GM23338 (cell line): Measurements from ENCODE around the gene RAPGEF4. TPM values are rescaled to one million over a fixed set of nuclear protein-coding genes. Genes with fewer than 3 reads are reported as not detected.

Source experiments
- ATAC-seq: fragments of 200-7000 bp; cut with Tn5 transposase; 3 replicates; pipeline ENCODE4 v1.9.1; 2020
- DNase-seq: peaks from one replicate; pipeline ENCODE4 v3.0.0-alpha.2; 2015; ENCODE audit warnings: low spot score
- H2AFZ ChIP-seq: fragments of 200-600 bp; sonication (generic); 2 replicates; pipeline ENCODE4 v1.8.0; 2016; ENCODE audit warnings: antibody characterized with exemption, mild to moderate bottlenecking, moderate library complexity
- H3F3A ChIP-seq: fragments of 200-600 bp; sonication (generic); replicated peaks from 2 replicates; pipeline ENCODE4 v1.8.0; 2017; ENCODE audit warnings: antibody characterized with exemption, mixed run types, low read depth
- H3K27ac ChIP-seq: fragments of 200-600 bp; sonication (generic); 2 replicates; pipeline ENCODE4 v1.6.1; 2016; ENCODE audit warnings: low read depth
- H3K27me3 ChIP-seq: fragments of 200-600 bp; sonication (generic); 2 replicates; pipeline ENCODE4 v1.8.0; 2016; ENCODE audit warnings: mild to moderate bottlenecking, mixed run types, moderate library complexity; ENCODE audit not compliant: insufficient read depth
- H3K36me3 ChIP-seq: fragments of 200-600 bp; sonication (generic); 2 replicates; pipeline ENCODE4 v1.8.0; 2016; ENCODE audit warnings: mild to moderate bottlenecking; ENCODE audit not compliant: insufficient read depth
- H3K4me1 ChIP-seq: fragments of 200-600 bp; sonication (generic); 2 replicates; pipeline ENCODE4 v1.8.0; 2016; ENCODE audit warnings: mild to moderate bottlenecking, moderate library complexity; ENCODE audit not compliant: insufficient read depth
- H3K4me2 ChIP-seq: fragments of 200-600 bp; sonication (generic); 2 replicates; pipeline ENCODE4 v1.7.1; 2017; ENCODE audit warnings: mixed run types
- H3K4me3 ChIP-seq: fragments of 200-600 bp; sonication (generic); 2 replicates; pipeline ENCODE4 v1.6.1; 2016; ENCODE audit warnings: mixed run types
- H3K79me2 ChIP-seq: fragments of 200-600 bp; sonication (generic); replicated peaks from 2 replicates; pipeline ENCODE4 v1.8.0; 2017; ENCODE audit warnings: mild to moderate bottlenecking; ENCODE audit not compliant: insufficient read depth
- H3K9me2 ChIP-seq: fragments of 200-600 bp; sonication (generic); 2 replicates; pipeline ENCODE4 v1.8.0; 2017; ENCODE audit not compliant: insufficient read depth
- H4K20me1 ChIP-seq: fragments of 200-600 bp; sonication (generic); replicated peaks from 2 replicates; pipeline ENCODE4 v1.8.0; 2017; ENCODE audit warnings: mild to moderate bottlenecking; ENCODE audit not compliant: insufficient read depth
- H3K27ac Mint-ChIP-seq: 2 replicates; pipeline ENCODE4 v1.8.0; 2020; ENCODE audit warnings: inconsistent platforms, mild to moderate bottlenecking, moderate library complexity, mixed read lengths
- H3K27me3 Mint-ChIP-seq: 3 replicates; pipeline ENCODE4 v1.8.0; 2022; ENCODE audit warnings: low read depth, mild to moderate bottlenecking, moderate library complexity, mixed read lengths, inconsistent platforms; ENCODE audit not compliant: insufficient read depth, poor library complexity
- H3K36me3 Mint-ChIP-seq: 3 replicates; pipeline ENCODE4 v1.8.0; 2021; ENCODE audit warnings: low read depth, mild to moderate bottlenecking, inconsistent platforms, moderate library complexity, mixed read lengths
- H3K4me1 Mint-ChIP-seq: 3 replicates; pipeline ENCODE4 v1.8.0; 2020; ENCODE audit warnings: mild to moderate bottlenecking, inconsistent platforms, mixed read lengths
- H3K4me3 Mint-ChIP-seq: 3 replicates; pipeline ENCODE4 v1.8.0; 2021; ENCODE audit warnings: moderate library complexity, mild to moderate bottlenecking, inconsistent platforms, mixed read lengths
- H3K9me3 Mint-ChIP-seq: 3 replicates; pipeline ENCODE4 v1.8.0; 2020; ENCODE audit warnings: moderate library complexity, mild to moderate bottlenecking, inconsistent platforms, mixed read lengths
- CREB1 ChIP-seq: fragments of 250-450 bp; sonication (Bioruptor Pico); IDR thresholded peaks from 2 replicates; pipeline ENCODE4 v1.5.0; 2020; ENCODE audit warnings: low read depth, mild to moderate bottlenecking, moderate library complexity
- EZH2 ChIP-seq: fragments of 200-600 bp; sonication (generic); IDR thresholded peaks from one replicate; pipeline ENCODE4 v1.8.0; 2017; ENCODE audit warnings: antibody characterized with exemption, mild to moderate bottlenecking, low read depth; ENCODE audit not compliant: unreplicated experiment
- EZH2phosphoT487 ChIP-seq: fragments of 200-600 bp; sonication (generic); IDR thresholded peaks from one replicate; pipeline ENCODE4 v1.8.1; 2018; ENCODE audit warnings: antibody characterized with exemption; ENCODE audit not compliant: unreplicated experiment
- JUNB ChIP-seq: IDR thresholded peaks from one replicate; pipeline ENCODE4 v1.6.1; 2016; ENCODE audit warnings: antibody characterized with exemption; ENCODE audit not compliant: unreplicated experiment
- NANOG ChIP-seq: IDR thresholded peaks from 2 replicates; pipeline ENCODE4 v1.6.1; 2016; ENCODE audit warnings: antibody characterized with exemption, borderline replicate concordance
- POLR2AphosphoS5 ChIP-seq: IDR thresholded peaks from 2 replicates; pipeline ENCODE4 v1.6.1; 2016; ENCODE audit warnings: antibody characterized with exemption, low read depth
- STAT1 ChIP-seq: IDR thresholded peaks from one replicate; pipeline ENCODE4 v1.6.1; 2016; ENCODE audit warnings: antibody characterized with exemption; ENCODE audit not compliant: unreplicated experiment
- ZNF114 ChIP-seq: fragments of 250-450 bp; sonication (Bioruptor Pico); IDR thresholded peaks from 2 replicates; pipeline ENCODE4 v1.5.0; 2020; ENCODE audit warnings: mild to moderate bottlenecking, moderate library complexity
- ZNF331 ChIP-seq: fragments of 250-450 bp; sonication (Bioruptor Pico); IDR thresholded peaks from 2 replicates; pipeline ENCODE4 v1.5.0; 2020; ENCODE audit warnings: low read depth, mild to moderate bottlenecking, moderate library complexity
- polyA plus RNA-seq: library from polyadenylated mRNA; unstranded; fragments of >200 nt; fragmentation: Nextera tagmentation; extraction: Ambion mirVana; gene quantifications from 2 replicates; pipeline ENCODE4 v1.2.1, GENCODE V29; 2016
- total RNA-seq: library from RNA; depleted of rRNA; stranded (reverse); fragments of >200 nt; shearing (Covaris generic); gene quantifications from 2 replicates; pipeline ENCODE4 v1.2.3, GENCODE V29; 2014
- TF ChIP-seq, protein P1 (sequence below), 2 experiments: fragments of 200-600 bp in 1 of 2; sonication (generic) in 1 of 2; conservative IDR thresholded peaks; 2 replicates each; pipeline versions ENCODE4 v1.5.1 to v1.6.1; 2016 to 2017; ENCODE audit warnings: antibody characterized with exemption in 2 of 2, low read depth in 2 of 2, mild to moderate bottlenecking in 2 of 2, moderate library complexity in 1 of 2
- TF ChIP-seq, protein P2 (sequence below): IDR thresholded peaks from 2 replicates; pipeline ENCODE4 v1.6.1; 2016; ENCODE audit warnings: antibody characterized with exemption
- TF ChIP-seq, protein P3 (sequence below): fragments of 250-450 bp; sonication (Bioruptor Pico); IDR thresholded peaks from 2 replicates; pipeline ENCODE4 v1.5.0; 2020; ENCODE audit warnings: mild to moderate bottlenecking, moderate library complexity

Gene RAPGEF4
- total and polyA plus RNA-seq, 2 experiments from 2014 or later: 1.7 to 4.7 TPM

DNA sequence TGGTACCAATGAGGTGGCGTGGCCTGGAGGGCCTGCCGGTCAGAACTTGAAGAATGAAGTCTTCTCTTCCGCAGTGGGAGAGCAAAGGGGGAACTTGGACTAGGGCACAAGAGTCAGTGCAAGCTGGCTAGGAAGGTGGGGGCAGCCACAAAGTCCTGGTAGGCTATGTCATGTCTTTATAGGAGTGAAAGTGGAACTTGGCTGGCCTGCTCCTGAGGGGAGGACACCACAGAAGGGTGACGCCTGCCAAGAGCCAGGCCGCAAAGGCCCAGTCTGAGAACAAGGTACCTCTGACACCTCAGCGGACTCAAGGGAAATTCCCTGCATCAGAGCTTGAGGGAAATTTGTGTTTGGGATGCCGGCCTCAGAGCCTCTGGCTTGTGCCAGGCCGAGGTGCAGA lies 307.8 kb downstream of the RAPGEF4 start (continued):
- TF ChIP-seq, protein P1, sequence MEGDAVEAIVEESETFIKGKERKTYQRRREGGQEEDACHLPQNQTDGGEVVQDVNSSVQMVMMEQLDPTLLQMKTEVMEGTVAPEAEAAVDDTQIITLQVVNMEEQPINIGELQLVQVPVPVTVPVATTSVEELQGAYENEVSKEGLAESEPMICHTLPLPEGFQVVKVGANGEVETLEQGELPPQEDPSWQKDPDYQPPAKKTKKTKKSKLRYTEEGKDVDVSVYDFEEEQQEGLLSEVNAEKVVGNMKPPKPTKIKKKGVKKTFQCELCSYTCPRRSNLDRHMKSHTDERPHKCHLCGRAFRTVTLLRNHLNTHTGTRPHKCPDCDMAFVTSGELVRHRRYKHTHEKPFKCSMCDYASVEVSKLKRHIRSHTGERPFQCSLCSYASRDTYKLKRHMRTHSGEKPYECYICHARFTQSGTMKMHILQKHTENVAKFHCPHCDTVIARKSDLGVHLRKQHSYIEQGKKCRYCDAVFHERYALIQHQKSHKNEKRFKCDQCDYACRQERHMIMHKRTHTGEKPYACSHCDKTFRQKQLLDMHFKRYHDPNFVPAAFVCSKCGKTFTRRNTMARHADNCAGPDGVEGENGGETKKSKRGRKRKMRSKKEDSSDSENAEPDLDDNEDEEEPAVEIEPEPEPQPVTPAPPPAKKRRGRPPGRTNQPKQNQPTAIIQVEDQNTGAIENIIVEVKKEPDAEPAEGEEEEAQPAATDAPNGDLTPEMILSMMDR (conservative IDR thresholded peaks at IDR 0.05; ENCODE audit: low read depth in 2 of 2): no peak
- TF ChIP-seq JUNB (no peak), ZNF331 (CRISPR knock-in tag) (no peak), CREB1 (CRISPR knock-in tag) (no peak)

DNA sequence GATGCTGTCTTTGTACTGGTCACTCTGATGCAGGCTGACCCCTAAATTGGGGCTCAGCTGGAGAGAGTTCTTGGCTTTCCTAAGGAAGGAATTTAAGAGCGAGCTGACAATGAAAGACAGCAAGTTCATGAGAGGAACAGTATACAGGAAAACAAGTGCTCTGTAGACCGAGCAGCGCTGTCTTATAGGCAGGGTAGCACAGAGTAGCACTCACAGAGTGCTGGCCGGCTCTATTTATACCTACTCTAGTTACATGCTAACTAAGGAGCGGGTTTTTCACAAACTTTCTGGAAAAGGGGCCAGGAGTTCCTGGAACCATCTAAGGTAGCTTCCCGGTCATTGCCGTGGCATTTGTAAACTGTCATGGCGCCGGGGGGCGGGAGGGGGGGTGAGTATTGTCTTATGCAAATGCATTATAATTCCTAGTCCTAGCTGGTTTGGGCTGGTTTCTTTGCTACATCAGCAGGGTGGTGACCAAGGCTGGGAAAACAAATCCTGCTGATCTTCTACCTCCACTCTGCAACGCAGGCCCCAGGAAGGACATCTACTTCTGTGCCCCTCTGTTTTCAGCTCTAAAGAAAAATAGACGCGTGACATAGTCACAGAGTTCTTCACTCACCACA lies 308.4 kb downstream of the RAPGEF4 start:
- H3K27me3 Mint-ChIP-seq: peaks cover 2% of the 10 kb centered on the region
- TF ChIP-seq, protein P2, sequence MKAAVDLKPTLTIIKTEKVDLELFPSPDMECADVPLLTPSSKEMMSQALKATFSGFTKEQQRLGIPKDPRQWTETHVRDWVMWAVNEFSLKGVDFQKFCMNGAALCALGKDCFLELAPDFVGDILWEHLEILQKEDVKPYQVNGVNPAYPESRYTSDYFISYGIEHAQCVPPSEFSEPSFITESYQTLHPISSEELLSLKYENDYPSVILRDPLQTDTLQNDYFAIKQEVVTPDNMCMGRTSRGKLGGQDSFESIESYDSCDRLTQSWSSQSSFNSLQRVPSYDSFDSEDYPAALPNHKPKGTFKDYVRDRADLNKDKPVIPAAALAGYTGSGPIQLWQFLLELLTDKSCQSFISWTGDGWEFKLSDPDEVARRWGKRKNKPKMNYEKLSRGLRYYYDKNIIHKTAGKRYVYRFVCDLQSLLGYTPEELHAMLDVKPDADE: no peak
- TF ChIP-seq ZNF114 (no peak), NANOG (no peak), ZNF331 (CRISPR knock-in tag) (no peak), CREB1 (CRISPR knock-in tag) (no peak), EZH2phosphoT487 (no peak), EZH2 (no peak), POLR2AphosphoS5 (no peak), STAT1 (no peak)
- TF ChIP-seq, protein P3, sequence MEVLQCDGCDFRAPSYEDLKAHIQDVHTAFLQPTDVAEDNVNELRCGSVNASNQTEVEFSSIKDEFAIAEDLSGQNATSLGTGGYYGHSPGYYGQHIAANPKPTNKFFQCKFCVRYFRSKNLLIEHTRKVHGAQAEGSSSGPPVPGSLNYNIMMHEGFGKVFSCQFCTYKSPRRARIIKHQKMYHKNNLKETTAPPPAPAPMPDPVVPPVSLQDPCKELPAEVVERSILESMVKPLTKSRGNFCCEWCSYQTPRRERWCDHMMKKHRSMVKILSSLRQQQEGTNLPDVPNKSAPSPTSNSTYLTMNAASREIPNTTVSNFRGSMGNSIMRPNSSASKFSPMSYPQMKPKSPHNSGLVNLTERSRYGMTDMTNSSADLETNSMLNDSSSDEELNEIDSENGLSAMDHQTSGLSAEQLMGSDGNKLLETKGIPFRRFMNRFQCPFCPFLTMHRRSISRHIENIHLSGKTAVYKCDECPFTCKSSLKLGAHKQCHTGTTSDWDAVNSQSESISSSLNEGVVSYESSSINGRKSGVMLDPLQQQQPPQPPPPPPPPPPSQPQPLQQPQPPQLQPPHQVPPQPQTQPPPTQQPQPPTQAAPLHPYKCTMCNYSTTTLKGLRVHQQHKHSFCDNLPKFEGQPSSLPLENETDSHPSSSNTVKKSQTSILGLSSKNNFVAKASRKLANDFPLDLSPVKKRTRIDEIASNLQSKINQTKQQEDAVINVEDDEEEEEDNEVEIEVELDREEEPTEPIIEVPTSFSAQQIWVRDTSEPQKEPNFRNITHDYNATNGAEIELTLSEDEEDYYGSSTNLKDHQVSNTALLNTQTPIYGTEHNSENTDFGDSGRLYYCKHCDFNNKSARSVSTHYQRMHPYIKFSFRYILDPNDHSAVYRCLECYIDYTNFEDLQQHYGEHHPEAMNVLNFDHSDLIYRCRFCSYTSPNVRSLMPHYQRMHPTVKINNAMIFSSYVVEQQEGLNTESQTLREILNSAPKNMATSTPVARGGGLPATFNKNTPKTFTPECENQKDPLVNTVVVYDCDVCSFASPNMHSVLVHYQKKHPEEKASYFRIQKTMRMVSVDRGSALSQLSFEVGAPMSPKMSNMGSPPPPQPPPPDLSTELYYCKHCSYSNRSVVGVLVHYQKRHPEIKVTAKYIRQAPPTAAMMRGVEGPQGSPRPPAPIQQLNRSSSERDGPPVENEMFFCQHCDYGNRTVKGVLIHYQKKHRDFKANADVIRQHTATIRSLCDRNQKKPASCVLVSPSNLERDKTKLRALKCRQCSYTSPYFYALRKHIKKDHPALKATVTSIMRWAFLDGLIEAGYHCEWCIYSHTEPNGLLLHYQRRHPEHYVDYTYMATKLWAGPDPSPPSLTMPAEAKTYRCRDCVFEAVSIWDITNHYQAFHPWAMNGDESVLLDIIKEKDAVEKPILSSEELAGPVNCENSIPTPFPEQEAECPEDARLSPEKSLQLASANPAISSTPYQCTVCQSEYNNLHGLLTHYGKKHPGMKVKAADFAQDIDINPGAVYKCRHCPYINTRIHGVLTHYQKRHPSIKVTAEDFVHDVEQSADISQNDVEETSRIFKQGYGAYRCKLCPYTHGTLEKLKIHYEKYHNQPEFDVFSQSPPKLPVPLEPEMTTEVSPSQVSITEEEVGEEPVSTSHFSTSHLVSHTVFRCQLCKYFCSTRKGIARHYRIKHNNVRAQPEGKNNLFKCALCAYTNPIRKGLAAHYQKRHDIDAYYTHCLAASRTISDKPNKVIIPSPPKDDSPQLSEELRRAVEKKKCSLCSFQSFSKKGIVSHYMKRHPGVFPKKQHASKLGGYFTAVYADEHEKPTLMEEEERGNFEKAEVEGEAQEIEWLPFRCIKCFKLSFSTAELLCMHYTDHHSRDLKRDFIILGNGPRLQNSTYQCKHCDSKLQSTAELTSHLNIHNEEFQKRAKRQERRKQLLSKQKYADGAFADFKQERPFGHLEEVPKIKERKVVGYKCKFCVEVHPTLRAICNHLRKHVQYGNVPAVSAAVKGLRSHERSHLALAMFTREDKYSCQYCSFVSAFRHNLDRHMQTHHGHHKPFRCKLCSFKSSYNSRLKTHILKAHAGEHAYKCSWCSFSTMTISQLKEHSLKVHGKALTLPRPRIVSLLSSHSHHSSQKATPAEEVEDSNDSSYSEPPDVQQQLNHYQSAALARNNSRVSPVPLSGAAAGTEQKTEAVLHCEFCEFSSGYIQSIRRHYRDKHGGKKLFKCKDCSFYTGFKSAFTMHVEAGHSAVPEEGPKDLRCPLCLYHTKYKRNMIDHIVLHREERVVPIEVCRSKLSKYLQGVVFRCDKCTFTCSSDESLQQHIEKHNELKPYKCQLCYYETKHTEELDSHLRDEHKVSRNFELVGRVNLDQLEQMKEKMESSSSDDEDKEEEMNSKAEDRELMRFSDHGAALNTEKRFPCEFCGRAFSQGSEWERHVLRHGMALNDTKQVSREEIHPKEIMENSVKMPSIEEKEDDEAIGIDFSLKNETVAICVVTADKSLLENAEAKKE (CRISPR knock-in tag): no peak
- TF ChIP-seq, protein P1 (conservative IDR thresholded peaks at IDR 0.05; ENCODE audit: low read depth in 2 of 2): no peak

More for the DNA sequence above, 308.4 kb downstream of the RAPGEF4 start:
- no peaks in the 10 kb centered on the region for H4K20me1 ChIP-seq
- H3K4me1 ChIP-seq: no peaks in the 10 kb centered on the region; the same call in 1 of the 2 replicates
- no peak overlapping the region for H2AFZ ChIP-seq
- H3K4me1 Mint-ChIP-seq: peaks cover 3% of the 10 kb centered on the region; the same call in 1 of the 3 replicates
- no peak overlapping the region for H3K4me3 Mint-ChIP-seq
- no peaks in the 10 kb centered on the region for H3K36me3 Mint-ChIP-seq
- DNase-seq: no peak
- no peaks in the 10 kb centered on the region for H3K79me2 ChIP-seq
- no peak overlapping the region for H3K4me2 ChIP-seq
- no peak overlapping the region for H3K27ac ChIP-seq
- H3K27me3 ChIP-seq: no peaks in the 10 kb centered on the region
- no peak overlapping the region for H3K27ac Mint-ChIP-seq
- H3K9me2 ChIP-seq: no peaks in the 10 kb centered on the region
- no peaks in the 10 kb centered on the region for H3F3A ChIP-seq
- no peaks in the 10 kb centered on the region for H3K9me3 Mint-ChIP-seq
- H3K36me3 ChIP-seq: no peaks in the 10 kb centered on the region
- peak; percentile 67 for ATAC-seq
- no peak overlapping the region for H3K4me3 ChIP-seq
